ENCODE data around the gene DGKA. TPM values are rescaled to one million over a fixed set of nuclear protein-coding genes. Genes with fewer than 3 reads are reported as not detected.
A peak's percentile ranks its signal among the peaks of the same experiment; 100 is the strongest.

Gene DGKA
- 100 to 1,000 TPM in 1 of 4 donors, 10 to 100 TPM in 3; 24.0 to 183 (median 55.1) TPM for total RNA-seq

DNA sequence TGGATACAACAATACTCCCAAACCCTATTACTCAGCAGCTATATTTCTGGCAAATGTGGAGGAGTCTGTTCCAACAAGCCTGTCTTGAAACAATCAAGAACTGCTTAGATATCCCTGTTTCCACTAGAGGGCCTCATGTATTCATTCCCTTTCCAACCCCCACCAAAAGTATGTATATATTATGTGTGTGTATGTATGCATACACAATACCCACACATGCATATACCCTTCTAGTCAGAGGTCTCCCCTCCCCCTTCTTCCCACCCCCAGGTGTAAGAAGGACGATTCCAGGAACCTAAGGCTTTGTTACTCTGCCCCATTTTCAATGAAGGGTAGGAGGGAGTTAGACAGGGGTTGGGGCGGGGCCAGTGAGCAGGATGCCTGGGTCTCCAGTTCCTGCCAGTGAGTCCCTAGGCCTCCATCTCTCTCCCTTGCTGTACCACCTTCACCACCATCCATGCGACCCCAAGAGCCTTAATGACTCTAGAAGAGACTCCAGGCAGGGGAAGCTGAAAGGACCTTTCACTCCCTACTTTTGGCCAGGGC, at the start of gene DGKA:
Gene DGKA (plus strand): TSS at position 392 of the 546 bp plus-strand sequence. CDS start 5,342 bp downstream, outside the sequence.
- TF ChIP-seq, protein P1, sequence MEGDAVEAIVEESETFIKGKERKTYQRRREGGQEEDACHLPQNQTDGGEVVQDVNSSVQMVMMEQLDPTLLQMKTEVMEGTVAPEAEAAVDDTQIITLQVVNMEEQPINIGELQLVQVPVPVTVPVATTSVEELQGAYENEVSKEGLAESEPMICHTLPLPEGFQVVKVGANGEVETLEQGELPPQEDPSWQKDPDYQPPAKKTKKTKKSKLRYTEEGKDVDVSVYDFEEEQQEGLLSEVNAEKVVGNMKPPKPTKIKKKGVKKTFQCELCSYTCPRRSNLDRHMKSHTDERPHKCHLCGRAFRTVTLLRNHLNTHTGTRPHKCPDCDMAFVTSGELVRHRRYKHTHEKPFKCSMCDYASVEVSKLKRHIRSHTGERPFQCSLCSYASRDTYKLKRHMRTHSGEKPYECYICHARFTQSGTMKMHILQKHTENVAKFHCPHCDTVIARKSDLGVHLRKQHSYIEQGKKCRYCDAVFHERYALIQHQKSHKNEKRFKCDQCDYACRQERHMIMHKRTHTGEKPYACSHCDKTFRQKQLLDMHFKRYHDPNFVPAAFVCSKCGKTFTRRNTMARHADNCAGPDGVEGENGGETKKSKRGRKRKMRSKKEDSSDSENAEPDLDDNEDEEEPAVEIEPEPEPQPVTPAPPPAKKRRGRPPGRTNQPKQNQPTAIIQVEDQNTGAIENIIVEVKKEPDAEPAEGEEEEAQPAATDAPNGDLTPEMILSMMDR (IDR thresholded peaks at IDR 0.05), result peak; percentile 40 to 66 (median 50)
- TF ChIP-seq POLR2A (IDR thresholded peaks at IDR 0.05), result no peak
- Histone ChIP-seq H3K27ac (peak within 1 kb of the TSS; percentile 83 to 91), H3K4me1 (peaks cover 7 to 9% of the 10 kb centered on the region in 2 donors), H3K36me3 (no peaks in the 10 kb centered on the region), H3K4me3 (peak within 1 kb of the TSS; percentile 77 to 79), H3K27me3 (no peaks in the 10 kb centered on the region), H3K9me3 (no peaks in the 10 kb centered on the region)
- intact Hi-C loops (cut with DNase I; ENCODE audit: low total_unique reads), result loop anchor here (5.0 kb wide), 1 partner anchor 104 kb away; the partner anchor contains the start of gene DNAJC14
- peak; percentile 41 to 48 for DNase-seq

DNA sequence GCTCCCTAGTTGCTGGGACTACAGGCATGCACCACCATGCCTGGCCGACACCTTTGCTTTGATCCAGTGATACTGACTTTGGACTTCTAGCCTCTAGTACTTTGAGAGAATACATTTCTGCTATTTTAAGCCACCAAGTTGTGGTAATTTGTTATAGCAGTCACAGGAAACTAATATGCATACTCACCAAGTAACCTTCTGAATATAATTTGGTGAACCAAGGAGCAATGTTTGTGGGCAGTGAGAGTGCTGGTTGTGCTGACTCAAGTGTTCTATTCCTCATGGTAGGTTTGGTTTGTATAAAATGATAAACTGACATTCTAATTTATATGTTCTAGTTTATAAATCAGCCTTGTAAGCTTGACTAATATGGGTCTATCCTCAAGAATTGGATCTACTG, 45.8 kb upstream of the DGKA start:
- no peak overlapping the region for H3K4me3 ChIP-seq
- DNase-seq, result no peak
- no peaks in the 10 kb centered on the region for H3K27me3 ChIP-seq
- no peak overlapping the region for H3K27ac ChIP-seq
- no peaks in the 10 kb centered on the region for H3K4me1 ChIP-seq
- TF ChIP-seq, protein P1 (IDR thresholded peaks at IDR 0.05), result no peak
- no peak for TF ChIP-seq POLR2A (IDR thresholded peaks at IDR 0.05)
- intact Hi-C loops (cut with DNase I; ENCODE audit: low total_unique reads), result no loop called here
- H3K36me3 ChIP-seq, result no peaks in the 10 kb centered on the region
- H3K9me3 ChIP-seq, result no peaks in the 10 kb centered on the region

DNA sequence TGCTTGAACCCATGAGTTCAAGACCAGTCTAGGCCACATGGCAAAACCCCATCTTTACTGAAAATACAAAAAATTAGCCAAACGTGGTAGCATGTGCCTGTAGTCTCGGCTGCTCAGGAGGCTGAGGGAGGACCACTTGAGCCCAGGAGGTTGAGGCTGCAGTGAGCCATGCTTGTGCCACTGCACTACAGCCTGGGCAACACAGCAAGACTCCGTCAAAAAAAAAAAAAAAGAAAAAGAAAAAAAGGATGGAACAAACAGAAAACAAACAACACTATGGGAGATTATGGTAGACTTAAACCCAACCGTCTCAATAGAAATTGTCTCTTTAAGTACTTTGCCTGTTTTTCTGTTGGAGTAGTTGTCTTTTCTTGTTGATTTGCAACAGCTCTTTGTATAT, 39.7 kb upstream of the DGKA start:
- Histone ChIP-seq H3K27ac (no peak overlapping the region), H3K4me3 (no peak overlapping the region), H3K9me3 (no peaks in the 10 kb centered on the region), H3K4me1 (no peaks in the 10 kb centered on the region), H3K36me3 (no peaks in the 10 kb centered on the region), H3K27me3 (no peaks in the 10 kb centered on the region)
- intact Hi-C loops (cut with DNase I; ENCODE audit: low total_unique reads), result no loop called here
- DNase-seq, result no peak
- TF ChIP-seq POLR2A (IDR thresholded peaks at IDR 0.05), result no peak
- TF ChIP-seq, protein P1 (IDR thresholded peaks at IDR 0.05), result no peak

DNA sequence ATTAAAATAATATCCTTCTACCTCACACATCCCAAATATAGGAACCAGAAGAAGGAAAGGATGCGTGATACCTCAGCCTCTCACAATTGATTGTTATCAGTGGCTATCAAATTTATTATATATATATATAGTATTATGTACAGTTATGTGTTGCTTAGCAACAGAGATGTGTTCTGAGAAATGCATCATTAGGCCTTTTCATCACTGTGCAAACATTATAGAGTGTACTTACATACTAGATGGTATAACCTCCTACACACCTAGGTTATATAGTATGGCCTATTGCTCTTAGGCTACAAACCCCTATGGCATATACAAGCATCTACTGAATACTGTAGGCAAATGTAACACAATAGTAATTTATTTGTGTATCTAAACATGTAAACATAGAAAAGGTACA, 37.2 kb upstream of the DGKA start:
- Histone ChIP-seq H3K27ac (no peak overlapping the region), H3K27me3 (no peaks in the 10 kb centered on the region), H3K36me3 (no peaks in the 10 kb centered on the region), H3K9me3 (no peaks in the 10 kb centered on the region), H3K4me3 (no peak overlapping the region), H3K4me1 (no peaks in the 10 kb centered on the region)
- intact Hi-C loops (cut with DNase I; ENCODE audit: low total_unique reads), result no loop called here
- no peak for DNase-seq
- no peak for TF ChIP-seq POLR2A (IDR thresholded peaks at IDR 0.05)
- TF ChIP-seq, protein P1 (IDR thresholded peaks at IDR 0.05), result no peak

DNA sequence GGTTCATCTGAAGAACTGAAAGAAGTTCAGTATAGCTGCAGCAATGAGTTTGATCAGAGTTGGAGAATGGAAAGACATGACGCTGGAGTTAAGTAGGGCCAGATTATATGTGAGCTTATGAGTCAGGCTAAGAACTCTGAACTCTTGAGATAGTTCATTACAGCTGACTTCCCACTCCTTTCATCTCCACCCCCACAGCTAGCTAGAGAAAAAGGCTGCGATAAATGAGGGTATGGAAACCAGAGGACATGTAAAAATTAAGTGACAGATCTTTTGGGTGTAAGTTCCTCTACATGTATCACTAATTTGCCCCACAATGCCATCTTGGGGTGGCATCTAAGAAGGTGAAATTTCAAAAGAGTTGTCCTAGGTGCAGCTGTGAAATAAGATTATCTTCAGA, 31.9 kb upstream of the DGKA start:
- Histone ChIP-seq H3K9me3 (no peaks in the 10 kb centered on the region), H3K36me3 (no peaks in the 10 kb centered on the region), H3K27ac (no peak overlapping the region), H3K4me3 (no peak overlapping the region), H3K27me3 (no peaks in the 10 kb centered on the region), H3K4me1 (no peaks in the 10 kb centered on the region)
- intact Hi-C loops (cut with DNase I; ENCODE audit: low total_unique reads), result no loop called here
- no peak for TF ChIP-seq POLR2A (IDR thresholded peaks at IDR 0.05)
- TF ChIP-seq, protein P1 (IDR thresholded peaks at IDR 0.05), result no peak
- DNase-seq, result no peak
